Keratinocyte (primary cell): ENCODE measurements around the gene NAALADL2.

Experiments used
- EZH2 ChIP-seq: IDR thresholded peaks from one replicate; pipeline ENCODE4 v1.6.1; 2012; ENCODE audit warnings: inconsistent platforms, mild to moderate bottlenecking, low read length, moderate library complexity
- TF ChIP-seq, protein P1 (sequence below), 3 experiments: IDR thresholded peaks in 1 of 3; conservative IDR thresholded peaks in 1 of 3; optimal IDR thresholded peaks in 1 of 3; 2 replicates in 2 of 3; 3 replicates in 1 of 3; pipeline versions ENCODE3 to v1.5.1; 2011; ENCODE audit warnings: low read length in 3 of 3, mild to moderate bottlenecking in 3 of 3, moderate library complexity in 2 of 3, control low read depth in 1 of 3, inconsistent platforms in 1 of 3; ENCODE audit not compliant: insufficient read depth in 2 of 3; ENCODE audit errors: extremely low read depth in 1 of 3

DNA sequence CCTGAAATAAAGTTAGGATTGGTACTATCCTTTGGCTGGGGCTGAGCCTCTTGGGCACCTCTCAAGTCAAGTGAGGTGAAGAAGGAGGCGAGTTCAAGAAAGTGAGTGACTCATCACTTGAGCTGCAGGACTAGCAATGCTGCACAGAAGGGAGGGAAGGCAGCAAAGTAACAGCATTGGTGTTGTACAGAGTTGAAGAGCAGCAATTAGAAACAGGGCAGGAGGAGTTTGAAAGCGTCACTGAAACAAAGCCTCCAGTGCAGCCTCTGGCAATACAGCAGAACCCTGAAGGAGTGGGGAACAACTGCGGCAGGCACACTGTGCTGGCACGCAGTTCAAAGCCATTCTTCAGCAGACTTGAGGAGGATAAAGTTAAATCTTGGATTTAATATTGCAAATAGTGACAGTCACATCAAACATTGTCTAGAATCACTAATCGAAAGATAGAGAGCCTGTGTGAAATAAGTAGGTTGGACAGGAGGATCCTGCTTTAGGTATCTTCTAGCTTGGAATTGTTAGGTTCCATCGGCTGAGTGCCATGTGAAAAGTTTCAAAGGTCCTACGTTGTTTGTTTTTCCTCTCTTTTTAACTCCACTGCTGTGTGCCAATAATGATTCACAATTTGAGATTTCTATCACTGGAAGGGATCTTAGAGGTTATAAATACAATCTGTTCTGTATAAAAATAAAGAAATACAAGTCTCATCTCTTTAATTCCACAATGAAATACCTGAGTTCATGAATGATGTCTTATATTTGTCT, 479.8 kb downstream of the NAALADL2 start:
- TF ChIP-seq, protein P1, sequence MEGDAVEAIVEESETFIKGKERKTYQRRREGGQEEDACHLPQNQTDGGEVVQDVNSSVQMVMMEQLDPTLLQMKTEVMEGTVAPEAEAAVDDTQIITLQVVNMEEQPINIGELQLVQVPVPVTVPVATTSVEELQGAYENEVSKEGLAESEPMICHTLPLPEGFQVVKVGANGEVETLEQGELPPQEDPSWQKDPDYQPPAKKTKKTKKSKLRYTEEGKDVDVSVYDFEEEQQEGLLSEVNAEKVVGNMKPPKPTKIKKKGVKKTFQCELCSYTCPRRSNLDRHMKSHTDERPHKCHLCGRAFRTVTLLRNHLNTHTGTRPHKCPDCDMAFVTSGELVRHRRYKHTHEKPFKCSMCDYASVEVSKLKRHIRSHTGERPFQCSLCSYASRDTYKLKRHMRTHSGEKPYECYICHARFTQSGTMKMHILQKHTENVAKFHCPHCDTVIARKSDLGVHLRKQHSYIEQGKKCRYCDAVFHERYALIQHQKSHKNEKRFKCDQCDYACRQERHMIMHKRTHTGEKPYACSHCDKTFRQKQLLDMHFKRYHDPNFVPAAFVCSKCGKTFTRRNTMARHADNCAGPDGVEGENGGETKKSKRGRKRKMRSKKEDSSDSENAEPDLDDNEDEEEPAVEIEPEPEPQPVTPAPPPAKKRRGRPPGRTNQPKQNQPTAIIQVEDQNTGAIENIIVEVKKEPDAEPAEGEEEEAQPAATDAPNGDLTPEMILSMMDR (optimal IDR thresholded peaks at IDR 0.05 in 1 of 3, IDR thresholded peaks at IDR 0.05 in 1 of 3, conservative IDR thresholded peaks at IDR 0.05 in 1 of 3; ENCODE audit: extremely low read depth in 1 of 3, insufficient read depth in 2 of 3, low read length in 3 of 3) = no peak
- TF ChIP-seq EZH2 = no peak
